Measurements from ENCODE around the gene CTNNA2. TPM values are rescaled to one million over a fixed set of nuclear protein-coding genes. Genes with fewer than 3 reads are reported as not detected.

CTNNA2 gene
- total RNA-seq, 1 donor from 2014 or later: 43.5 TPM

DNA sequence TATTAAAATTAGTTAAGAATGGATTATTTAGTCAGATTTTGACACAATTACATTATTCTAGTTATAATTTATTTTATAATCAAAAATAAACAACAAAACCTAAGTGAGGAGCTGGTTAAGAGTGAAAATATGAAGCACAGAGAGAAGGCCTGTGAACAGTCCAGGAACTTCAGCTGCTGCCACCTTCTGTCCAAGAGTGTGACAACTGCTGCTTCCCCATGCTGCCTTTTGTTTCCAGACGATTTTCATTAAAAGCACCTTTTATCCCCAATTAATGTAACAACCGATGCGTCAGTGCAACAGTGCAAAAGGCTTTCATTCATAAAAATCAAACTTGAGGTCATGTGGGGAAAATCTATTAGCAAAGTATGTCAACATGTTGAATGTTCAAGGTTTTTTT, 363.6 kb downstream of the CTNNA2 start:
- Histone ChIP-seq H3F3A (ENCODE audit: low read depth) (no peaks in the 10 kb centered on the region), H3K79me2 (ENCODE audit: low read depth) (no peaks in the 10 kb centered on the region), H3K9ac (no peak overlapping the region), H3K36me3 (no peaks in the 10 kb centered on the region), H3K4me2 (no peak overlapping the region), H4K20me1 (ENCODE audit: low read depth) (no peaks in the 10 kb centered on the region), H3K4me1 (no peaks in the 10 kb centered on the region), H2AFZ (replicated peaks) (no peak overlapping the region), H3K27ac (no peak overlapping the region), H3K27me3 (no peaks in the 10 kb centered on the region), H3K9me3 (ENCODE audit: low read depth) (no peaks in the 10 kb centered on the region), H3K4me3 (no peak overlapping the region)
- peak; percentile 58 for DNase-seq (ENCODE audit: low spot score)
- Mint-ChIP-seq H3K36me3 (peaks cover 38% of the 10 kb centered on the region), H3K4me3 (no peak overlapping the region), H3K4me1 (no peaks in the 10 kb centered on the region), H3K27ac (no peak overlapping the region), H3K27me3 (ENCODE audit: insufficient read depth, low read depth) (peaks cover 2% of the 10 kb centered on the region), H3K9me3 (peaks cover 23% of the 10 kb centered on the region)
- TF ChIP-seq EZH2 (IDR thresholded peaks at IDR 0.05): no peak
- TF ChIP-seq, protein P1, sequence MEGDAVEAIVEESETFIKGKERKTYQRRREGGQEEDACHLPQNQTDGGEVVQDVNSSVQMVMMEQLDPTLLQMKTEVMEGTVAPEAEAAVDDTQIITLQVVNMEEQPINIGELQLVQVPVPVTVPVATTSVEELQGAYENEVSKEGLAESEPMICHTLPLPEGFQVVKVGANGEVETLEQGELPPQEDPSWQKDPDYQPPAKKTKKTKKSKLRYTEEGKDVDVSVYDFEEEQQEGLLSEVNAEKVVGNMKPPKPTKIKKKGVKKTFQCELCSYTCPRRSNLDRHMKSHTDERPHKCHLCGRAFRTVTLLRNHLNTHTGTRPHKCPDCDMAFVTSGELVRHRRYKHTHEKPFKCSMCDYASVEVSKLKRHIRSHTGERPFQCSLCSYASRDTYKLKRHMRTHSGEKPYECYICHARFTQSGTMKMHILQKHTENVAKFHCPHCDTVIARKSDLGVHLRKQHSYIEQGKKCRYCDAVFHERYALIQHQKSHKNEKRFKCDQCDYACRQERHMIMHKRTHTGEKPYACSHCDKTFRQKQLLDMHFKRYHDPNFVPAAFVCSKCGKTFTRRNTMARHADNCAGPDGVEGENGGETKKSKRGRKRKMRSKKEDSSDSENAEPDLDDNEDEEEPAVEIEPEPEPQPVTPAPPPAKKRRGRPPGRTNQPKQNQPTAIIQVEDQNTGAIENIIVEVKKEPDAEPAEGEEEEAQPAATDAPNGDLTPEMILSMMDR (IDR thresholded peaks at IDR 0.05): peak; percentile 62

DNA sequence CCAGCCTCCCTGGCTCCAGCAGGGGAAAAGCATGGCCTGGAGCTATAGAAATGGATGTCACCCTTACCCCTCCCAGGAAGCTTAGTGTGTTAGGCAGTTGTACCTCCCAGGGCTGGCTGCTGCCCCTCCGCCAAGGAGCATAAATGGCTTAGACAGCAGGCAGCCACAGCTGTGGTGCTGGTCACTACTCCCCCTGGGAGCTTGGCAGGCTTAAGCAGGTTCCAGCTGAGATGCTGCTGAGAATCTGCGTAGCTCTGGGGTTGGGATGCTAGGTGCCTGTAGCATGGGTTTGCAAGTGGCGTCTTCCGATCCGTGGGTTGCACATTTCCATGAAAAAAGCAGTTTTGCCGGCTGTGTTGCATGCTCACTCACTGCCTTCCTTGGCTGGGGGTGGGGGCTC, 369.7 kb downstream of the CTNNA2 start:
- no peaks in the 10 kb centered on the region for H3K36me3 ChIP-seq
- no peak overlapping the region for H3K4me3 Mint-ChIP-seq
- H2AFZ ChIP-seq (replicated peaks): no peak overlapping the region
- peaks cover 23% of the 10 kb centered on the region for H3K9me3 Mint-ChIP-seq
- H3K79me2 ChIP-seq (ENCODE audit: low read depth): no peaks in the 10 kb centered on the region
- peaks cover 22% of the 10 kb centered on the region for H3K36me3 Mint-ChIP-seq
- peak; percentile 37 for DNase-seq (ENCODE audit: low spot score)
- no peak overlapping the region for H3K9ac ChIP-seq
- no peak overlapping the region for H3K27ac Mint-ChIP-seq
- H3K4me1 ChIP-seq: peaks cover 6% of the 10 kb centered on the region
- no peaks in the 10 kb centered on the region for H3K9me3 ChIP-seq (ENCODE audit: low read depth)
- H3K4me2 ChIP-seq: no peak overlapping the region
- TF ChIP-seq, protein P1 (IDR thresholded peaks at IDR 0.05): no peak
- TF ChIP-seq EZH2phosphoT487 (IDR thresholded peaks at IDR 0.05) (no peak), EZH2 (IDR thresholded peaks at IDR 0.05) (no peak)
- H3K27me3 ChIP-seq: peaks cover 4% of the 10 kb centered on the region
- no peak overlapping the region for H3K4me3 ChIP-seq
- H3F3A ChIP-seq (ENCODE audit: low read depth): no peaks in the 10 kb centered on the region
- H3K4me1 Mint-ChIP-seq: peaks cover 4% of the 10 kb centered on the region
- no peaks in the 10 kb centered on the region for H4K20me1 ChIP-seq (ENCODE audit: low read depth)
- H3K27me3 Mint-ChIP-seq (ENCODE audit: insufficient read depth, low read depth): peaks cover 2% of the 10 kb centered on the region
- H3K27ac ChIP-seq: no peak overlapping the region

DNA sequence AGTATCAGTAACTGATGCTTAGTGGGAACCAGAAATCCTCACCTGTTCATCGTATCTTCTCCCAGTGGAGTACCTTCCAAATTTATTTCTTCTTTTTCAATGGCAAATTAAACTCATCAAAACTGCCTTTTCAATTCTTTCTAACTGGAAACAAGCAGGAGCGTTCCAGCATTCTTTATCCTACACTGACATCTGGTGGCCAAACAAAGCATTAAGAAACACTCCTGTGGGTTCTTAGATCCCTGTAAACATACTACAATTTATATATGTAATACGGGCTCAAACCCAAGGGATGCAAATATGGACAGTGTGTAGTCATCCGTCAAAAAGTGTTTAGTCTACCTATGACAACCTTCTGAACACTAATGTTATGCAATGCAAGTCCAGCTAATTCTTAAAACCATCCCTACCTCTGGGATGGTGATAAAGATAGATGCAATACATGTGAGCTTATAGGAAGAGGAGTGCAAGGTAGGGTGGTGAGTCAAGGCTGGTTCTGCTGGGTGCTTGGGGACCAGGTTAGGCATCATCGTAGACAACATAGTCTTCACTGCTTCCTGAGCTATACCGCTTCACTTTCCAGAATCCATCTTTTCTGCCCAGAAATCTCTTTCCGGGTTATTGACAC, 375.0 kb downstream of the CTNNA2 start:
- Histone ChIP-seq H3K4me2 (no peak overlapping the region), H3K4me3 (no peak overlapping the region), H3K9me3 (ENCODE audit: low read depth) (no peaks in the 10 kb centered on the region), H3K79me2 (ENCODE audit: low read depth) (no peaks in the 10 kb centered on the region), H3F3A (ENCODE audit: low read depth) (no peaks in the 10 kb centered on the region), H4K20me1 (ENCODE audit: low read depth) (no peaks in the 10 kb centered on the region), H3K4me1 (no peaks in the 10 kb centered on the region), H2AFZ (replicated peaks) (no peak overlapping the region), H3K9ac (no peak overlapping the region), H3K36me3 (no peaks in the 10 kb centered on the region), H3K27ac (no peak overlapping the region), H3K27me3 (peaks cover 4% of the 10 kb centered on the region)
- Mint-ChIP-seq H3K27me3 (ENCODE audit: insufficient read depth, low read depth) (no peaks in the 10 kb centered on the region), H3K27ac (no peak overlapping the region), H3K4me3 (no peak overlapping the region), H3K36me3 (peaks cover 3% of the 10 kb centered on the region), H3K4me1 (peaks cover 6% of the 10 kb centered on the region), H3K9me3 (no peaks in the 10 kb centered on the region)
- DNase-seq (ENCODE audit: low spot score): peak; percentile 68
- TF ChIP-seq EZH2phosphoT487 (IDR thresholded peaks at IDR 0.05): no peak
- TF ChIP-seq, protein P1 (IDR thresholded peaks at IDR 0.05): peak; percentile 91

Data from neural progenitor cell (in vitro differentiated cells).